GM12872 (cell line): Measurements from ENCODE around the gene CPLX1.

Experiments used
- CTCF ChIP-seq: IDR thresholded peaks from 3 replicates; pipeline ENCODE4 v1.5.1; 2011; ENCODE audit warnings: low read depth, mild to moderate bottlenecking, low read length, moderate library complexity; ENCODE audit not compliant: insufficient read depth

Gene CPLX1

DNA sequence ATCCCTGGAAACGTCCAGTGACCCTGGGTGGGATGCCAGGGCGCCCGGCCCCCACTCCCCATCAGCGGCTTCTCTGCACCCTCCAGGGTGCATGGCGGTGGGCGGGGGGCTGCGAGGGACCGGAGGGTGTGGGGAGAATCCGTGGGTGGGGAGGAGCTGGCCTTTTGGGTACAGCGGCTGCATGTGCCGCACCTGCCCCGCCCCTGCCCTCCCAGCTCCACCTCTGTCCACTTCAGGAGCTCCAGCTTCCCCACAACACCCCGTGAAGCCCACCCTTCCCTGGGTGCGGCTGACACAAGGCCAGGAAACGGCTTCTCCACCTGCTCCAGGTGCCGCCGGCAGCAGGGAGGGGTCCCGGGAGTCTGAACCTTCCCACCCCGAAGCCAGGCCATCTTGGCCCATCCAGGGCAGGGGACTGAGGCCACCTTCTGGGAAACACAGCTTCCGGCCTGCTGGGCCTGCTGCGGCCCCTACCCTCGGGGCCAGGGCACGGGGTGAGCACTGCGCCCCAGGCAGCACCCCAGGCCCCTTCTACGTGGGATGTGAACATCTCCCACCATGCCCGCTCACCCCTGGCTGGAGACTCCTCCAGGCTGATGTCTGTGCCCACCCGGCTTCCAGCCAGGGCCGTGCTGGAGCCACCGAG is 34.6 kb downstream of the CPLX1 start:
- TF ChIP-seq CTCF = no peak

- no peak for TF ChIP-seq CTCF
Measured at GRCh38 chr4:790466-790820, 35.5 kb downstream of the CPLX1 start.

GRCh38 chr4:789571-790465 is 36.1 kb downstream of the CPLX1 start:
- TF ChIP-seq CTCF = no peak

- TF ChIP-seq CTCF = no peak
Measured at GRCh38 chr4:788636-789297, 37.2 kb downstream of the CPLX1 start.

GRCh38 chr4:788006-788635 is 37.8 kb downstream of the CPLX1 start:
- TF ChIP-seq CTCF = no peak

DNA sequence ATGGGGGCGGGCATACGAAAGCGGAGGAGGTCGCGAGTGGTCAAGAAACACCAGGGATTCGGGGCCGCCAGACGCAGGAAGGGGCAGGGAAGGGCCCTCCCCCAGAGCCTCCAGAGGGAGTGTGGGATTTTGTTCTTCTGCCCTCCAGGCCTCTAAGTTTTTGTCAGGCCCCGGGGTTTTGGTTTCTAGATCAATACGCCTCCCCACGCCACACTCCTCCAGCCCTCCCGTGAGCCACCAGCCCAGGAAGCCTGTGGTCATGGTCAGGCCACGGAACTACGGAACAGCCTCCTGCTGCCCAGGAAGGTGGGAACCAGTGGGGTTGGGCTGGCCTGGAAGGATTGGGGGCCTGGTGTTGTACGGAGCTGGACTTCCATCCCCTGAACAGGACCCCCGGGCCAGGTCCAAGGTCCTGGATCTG is 38.4 kb downstream of the CPLX1 start:
- no peak for TF ChIP-seq CTCF

DNA sequence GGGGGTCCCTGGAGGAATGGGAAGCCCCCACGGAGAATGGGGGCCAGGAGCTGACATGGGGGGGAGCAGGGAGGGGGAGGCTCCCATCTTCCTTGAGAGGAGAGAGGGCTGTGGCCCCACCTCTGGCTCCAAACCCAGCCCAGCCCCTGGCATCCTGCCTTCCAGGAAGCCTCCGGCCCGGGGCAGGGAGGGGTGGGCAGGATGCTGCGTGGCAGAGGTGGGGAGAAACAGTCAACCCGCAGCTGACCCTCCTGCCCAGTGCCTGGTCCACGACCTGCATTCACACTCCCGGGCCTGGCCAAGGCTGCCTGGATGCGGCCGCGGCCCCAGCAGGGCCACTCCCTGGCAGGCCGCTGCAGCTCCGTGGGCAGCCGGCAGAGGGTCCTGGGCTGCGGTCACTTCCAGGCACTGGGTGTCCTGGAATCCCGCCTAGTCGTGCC is 39.0 kb downstream of the CPLX1 start:
- TF ChIP-seq CTCF = no peak
